WI38 (cell line): ENCODE results near the gene ARL6IP4.
"Not testable (repeated sequence)": the region's sequence is repeated elsewhere in the genome, so short reads cannot be mapped to it uniquely, and the experiment has no call there.

Experiments used
- H3K4me3 ChIP-seq: 2 replicates; pipeline ENCODE4 v1.5.1; 2011; ENCODE audit warnings: low read depth, mild to moderate bottlenecking, control low read depth, low read length
- TF ChIP-seq, protein P1 (sequence below): IDR thresholded peaks from 2 replicates; pipeline ENCODE4 v1.5.1; 2012; ENCODE audit warnings: low read depth, mild to moderate bottlenecking, control low read depth, low read length

The ARL6IP4 gene

DNA sequence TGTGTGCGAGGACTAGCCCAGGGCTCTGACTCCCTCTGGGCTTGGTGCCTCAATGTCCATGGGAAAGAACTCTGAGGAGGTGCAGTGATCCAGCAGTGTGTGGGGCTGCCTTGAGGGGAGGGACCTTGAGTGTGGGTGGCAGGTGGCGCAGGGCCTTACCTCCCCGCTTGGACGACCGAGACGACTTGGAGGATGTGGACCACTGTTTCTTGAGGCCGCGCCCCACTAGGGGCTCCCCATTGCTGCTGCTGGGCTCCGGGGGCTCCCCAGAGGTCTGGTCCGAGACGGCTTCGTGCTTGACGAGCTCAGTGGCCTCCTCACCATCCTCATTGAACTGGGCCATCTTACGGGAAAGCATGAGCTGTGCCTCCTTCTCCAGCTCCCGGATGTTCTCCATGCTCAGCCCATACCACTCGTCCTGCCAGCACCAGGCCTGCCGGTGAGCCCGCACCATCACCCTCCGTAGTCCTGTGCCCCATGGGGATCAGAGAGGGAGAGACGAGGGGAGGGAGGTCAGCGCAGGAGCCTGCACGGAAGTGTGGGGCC is 24.7 kb downstream of the ARL6IP4 start:
- TF ChIP-seq, protein P1, sequence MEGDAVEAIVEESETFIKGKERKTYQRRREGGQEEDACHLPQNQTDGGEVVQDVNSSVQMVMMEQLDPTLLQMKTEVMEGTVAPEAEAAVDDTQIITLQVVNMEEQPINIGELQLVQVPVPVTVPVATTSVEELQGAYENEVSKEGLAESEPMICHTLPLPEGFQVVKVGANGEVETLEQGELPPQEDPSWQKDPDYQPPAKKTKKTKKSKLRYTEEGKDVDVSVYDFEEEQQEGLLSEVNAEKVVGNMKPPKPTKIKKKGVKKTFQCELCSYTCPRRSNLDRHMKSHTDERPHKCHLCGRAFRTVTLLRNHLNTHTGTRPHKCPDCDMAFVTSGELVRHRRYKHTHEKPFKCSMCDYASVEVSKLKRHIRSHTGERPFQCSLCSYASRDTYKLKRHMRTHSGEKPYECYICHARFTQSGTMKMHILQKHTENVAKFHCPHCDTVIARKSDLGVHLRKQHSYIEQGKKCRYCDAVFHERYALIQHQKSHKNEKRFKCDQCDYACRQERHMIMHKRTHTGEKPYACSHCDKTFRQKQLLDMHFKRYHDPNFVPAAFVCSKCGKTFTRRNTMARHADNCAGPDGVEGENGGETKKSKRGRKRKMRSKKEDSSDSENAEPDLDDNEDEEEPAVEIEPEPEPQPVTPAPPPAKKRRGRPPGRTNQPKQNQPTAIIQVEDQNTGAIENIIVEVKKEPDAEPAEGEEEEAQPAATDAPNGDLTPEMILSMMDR, result no peak
- no peak overlapping the region for H3K4me3 ChIP-seq

DNA sequence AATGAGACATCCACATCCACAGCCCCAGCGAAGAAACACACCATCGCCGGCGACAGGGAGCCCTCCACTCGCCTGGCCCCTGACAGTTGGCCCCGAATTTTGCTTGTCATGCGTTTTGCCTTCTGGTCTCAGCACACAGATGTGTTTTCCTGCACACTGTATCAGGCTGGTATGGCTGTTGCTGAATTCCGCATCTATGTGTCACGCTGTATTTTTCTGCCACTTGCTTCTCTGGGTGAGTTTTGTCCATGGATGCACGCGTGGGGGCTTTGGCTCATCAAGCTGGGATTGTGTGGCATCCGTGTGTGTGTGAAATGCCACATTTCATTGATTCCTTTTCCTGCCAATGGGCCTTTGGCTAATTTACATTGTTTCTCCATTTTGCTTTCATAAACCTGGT is 26.5 kb downstream of the ARL6IP4 start:
- TF ChIP-seq, protein P1, result no peak
- H3K4me3 ChIP-seq, result no peak overlapping the region

- TF ChIP-seq, protein P1, result no peak
- no peak overlapping the region for H3K4me3 ChIP-seq
Measured at GRCh38 chr12:123010110-123010509, 29.6 kb downstream of the ARL6IP4 start.

DNA sequence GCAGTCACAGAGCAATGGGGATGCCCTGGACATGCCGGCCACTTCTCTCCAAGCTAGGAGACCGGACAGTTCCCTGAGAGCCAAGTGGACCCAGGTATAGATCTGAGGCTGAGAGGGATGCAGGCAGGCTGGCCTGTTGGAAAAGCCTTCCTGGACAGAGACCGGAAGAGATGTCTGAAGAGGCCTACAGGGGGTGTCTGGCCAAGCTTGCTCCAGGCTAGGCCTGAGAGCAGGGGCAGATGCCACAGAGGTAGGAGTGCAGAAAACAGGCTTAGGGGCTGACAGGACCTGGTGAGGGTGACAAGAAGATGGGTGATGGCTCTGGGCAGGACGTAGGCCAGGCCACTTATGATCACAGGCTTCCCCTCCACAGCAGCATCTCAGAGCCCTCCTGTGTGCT is 30.2 kb downstream of the ARL6IP4 start:
- TF ChIP-seq, protein P1, result no peak
- no peak overlapping the region for H3K4me3 ChIP-seq

- no peak overlapping the region for H3K4me3 ChIP-seq
- TF ChIP-seq, protein P1, result no peak
Measured at GRCh38 chr12:123011701-123012100, 31.2 kb downstream of the ARL6IP4 start.

GRCh38 chr12:123013185-123014095 is 33.0 kb downstream of the ARL6IP4 start:
- H3K4me3 ChIP-seq, result no peak overlapping the region
- TF ChIP-seq, protein P1, result no peak

DNA sequence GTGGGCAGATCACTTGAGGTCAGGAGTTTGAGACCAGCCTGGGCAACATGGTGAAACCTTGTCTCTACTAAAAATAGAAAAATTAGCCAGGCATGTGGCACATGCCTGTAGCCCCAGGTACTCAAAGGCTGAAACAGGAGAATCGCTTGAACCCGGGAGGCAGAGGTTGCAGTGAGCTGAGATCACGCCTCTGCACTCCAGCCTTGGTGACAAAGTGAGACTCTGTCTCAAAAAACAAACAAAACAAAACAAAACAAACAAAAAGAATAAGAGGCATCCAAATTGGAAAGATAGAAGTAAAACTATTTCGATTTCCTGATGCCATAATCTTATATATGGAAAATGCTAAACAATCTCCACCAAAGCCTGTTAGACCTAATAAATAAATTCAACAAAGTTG is 34.0 kb downstream of the ARL6IP4 start:
- not testable (repeated sequence) for H3K4me3 ChIP-seq
